CD4-positive, alpha-beta memory T cell (primary cell): Measurements from ENCODE around the gene ZDHHC19. TPM values are rescaled to one million over a fixed set of nuclear protein-coding genes. Genes with fewer than 3 reads are reported as not detected.

Source experiments
- CTCF ChIA-PET: fragments of 350-600 bp; sonication (Branson Sonifier 250); formaldehyde crosslinking; loops from one replicate; lab custom pipeline; 2021; ENCODE audit warnings: inconsistent platforms; ENCODE audit not compliant: partially characterized antibody; lab: Charles Lee
- POLR2A ChIA-PET: fragments of 350-600 bp; sonication (Branson Sonifier 250); formaldehyde crosslinking; loops from one replicate; lab custom pipeline; 2021; ENCODE audit not compliant: partially characterized antibody; lab: Charles Lee
- DNase-seq, 5 donors: peaks; one replicate each; pipeline versions ENCODE4 v3.0.0 to v3.0.0-alpha.2; 2020 to 2022; ENCODE audit warnings: mixed read lengths in 1 of 5
- H3K27ac ChIP-seq: one replicate; pipeline ENCODE4 v1.7.0; 2013; ENCODE audit warnings: low read depth, low read length
- H3K27me3 ChIP-seq: 2 replicates; pipeline ENCODE4 v1.7.0; 2013; ENCODE audit warnings: mild to moderate bottlenecking, low read length, moderate library complexity; ENCODE audit not compliant: insufficient read depth
- H3K36me3 ChIP-seq: 2 replicates; pipeline ENCODE4 v1.7.0; 2013; ENCODE audit warnings: mild to moderate bottlenecking, low read length, moderate library complexity; ENCODE audit not compliant: insufficient read depth
- H3K4me1 ChIP-seq: 2 replicates; pipeline ENCODE4 v1.7.0; 2013; ENCODE audit warnings: mild to moderate bottlenecking, low read length, moderate library complexity; ENCODE audit not compliant: insufficient read depth
- H3K4me3 ChIP-seq, 2 donors: one replicate each; pipeline ENCODE4 v1.7.0; 2013; ENCODE audit warnings: low read length in 2 of 2, mild to moderate bottlenecking in 1 of 2
- H3K9me3 ChIP-seq, 2 donors: one replicate each; pipeline ENCODE4 v1.7.0; 2013; ENCODE audit warnings: low read length in 2 of 2, control low read depth in 1 of 2; ENCODE audit not compliant: control insufficient read depth in 1 of 2
- H3K27ac Mint-ChIP-seq, 7 donors: one replicate each; pipeline ENCODE4 v1.8.0; 2020 to 2021; ENCODE audit warnings: mixed read lengths in 7 of 7, mild to moderate bottlenecking in 6 of 7, inconsistent platforms in 3 of 7, moderate library complexity in 3 of 7
- H3K27me3 Mint-ChIP-seq, 2 donors: one replicate each; pipeline ENCODE4 v1.8.0; 2020 to 2021; ENCODE audit warnings: mixed read lengths in 2 of 2
- H3K36me3 Mint-ChIP-seq, 2 donors: one replicate each; pipeline ENCODE4 v1.8.0; 2020 to 2021; ENCODE audit warnings: mixed read lengths in 2 of 2, inconsistent platforms in 1 of 2, mild to moderate bottlenecking in 1 of 2
- H3K4me1 Mint-ChIP-seq, 4 donors: one replicate each; pipeline ENCODE4 v1.8.0; 2020 to 2021; ENCODE audit warnings: mixed read lengths in 4 of 4, mild to moderate bottlenecking in 1 of 4
- H3K4me3 Mint-ChIP-seq, 8 donors: one replicate each; pipeline ENCODE4 v1.8.0; 2020 to 2021; ENCODE audit warnings: mixed read lengths in 8 of 8, mild to moderate bottlenecking in 7 of 8, moderate library complexity in 6 of 8, inconsistent platforms in 3 of 8
- H3K9me3 Mint-ChIP-seq, 8 donors: one replicate each; pipeline ENCODE4 v1.8.0; 2020 to 2021; ENCODE audit warnings: mixed read lengths in 8 of 8, mild to moderate bottlenecking in 5 of 8, inconsistent platforms in 3 of 8, moderate library complexity in 1 of 8
- intact Hi-C: fragments of 100-400 bp; cut with micrococcal nuclease; formaldehyde crosslinking; loops from one replicate; pipeline ENCODE4 v1.15.1; 2023
- polyA plus RNA-seq, 2 donors: library from polyadenylated mRNA; unstranded; fragments of 300-500 nt; fragmentation: Illumina TruSeq; gene quantifications; one replicate each; pipeline ENCODE4 v1.2.3, GENCODE V29; 2021
- total RNA-seq, 2 experiments: library from RNA; stranded (reverse); gene quantifications; one replicate each; pipeline ENCODE4 v1.2.3, GENCODE V29; 2021

Gene ZDHHC19
- total and polyA plus RNA-seq, 4 experiments from 2014 or later, result not detected

- Histone ChIP-seq H3K27ac (no peak overlapping the region), H3K27me3 (no peaks in the 10 kb centered on the region), H3K4me1 (no peaks in the 10 kb centered on the region), H3K36me3 (peaks cover 7% of the 10 kb centered on the region), H3K4me3 (no peak overlapping the region), H3K9me3 (no peaks in the 10 kb centered on the region)
- ChIA-PET POLR2A (no interaction called here), CTCF (no interaction called here)
- Mint-ChIP-seq H3K36me3 (peaks cover 0 to 16% of the 10 kb centered on the region in 2 donors), H3K27me3 (no peaks in the 10 kb centered on the region), H3K4me1 (peaks cover 0 to 3% (median under 1%) of the 10 kb centered on the region in 4 donors), H3K9me3 (peaks cover 0 to under 1% (median 0%) of the 10 kb centered on the region in 8 donors), H3K4me3 (no peak overlapping the region), H3K27ac (no peak overlapping the region)
- no peak for DNase-seq
- intact Hi-C loops, result no loop called here
Measured at GRCh38 chr3:196232882-196233251, 21.7 kb upstream of the ZDHHC19 start.

GRCh38 chr3:196232154-196232881, 21.1 kb upstream of the ZDHHC19 start:
- Mint-ChIP-seq H3K4me1 (peaks cover 0 to 3% (median under 1%) of the 10 kb centered on the region in 4 donors), H3K9me3 (peaks cover 0 to 2% (median 0%) of the 10 kb centered on the region in 8 donors), H3K27ac (no peak overlapping the region), H3K36me3 (peaks cover 0 to 10% of the 10 kb centered on the region in 2 donors), H3K27me3 (no peaks in the 10 kb centered on the region), H3K4me3 (no peak overlapping the region)
- Histone ChIP-seq H3K27ac (no peak overlapping the region), H3K9me3 (no peaks in the 10 kb centered on the region), H3K27me3 (no peaks in the 10 kb centered on the region), H3K4me3 (no peak overlapping the region), H3K4me1 (no peaks in the 10 kb centered on the region), H3K36me3 (peaks cover 4% of the 10 kb centered on the region)
- no peak for DNase-seq
- intact Hi-C loops, result no loop called here
- ChIA-PET CTCF (no interaction called here), POLR2A (no interaction called here)

GRCh38 chr3:196227629-196228493, 16.7 kb upstream of the ZDHHC19 start:
- H3K4me1 ChIP-seq, result no peaks in the 10 kb centered on the region
- no peaks in the 10 kb centered on the region for H3K9me3 ChIP-seq
- no peak overlapping the region for H3K4me3 Mint-ChIP-seq
- ChIA-PET POLR2A (no interaction called here), CTCF (no interaction called here)
- no peak overlapping the region for H3K4me3 ChIP-seq
- DNase-seq, result no peak
- no peaks in the 10 kb centered on the region for H3K36me3 ChIP-seq
- peak overlapping the region in 2 of 7 donors; percentile 48 to 50 for H3K27ac Mint-ChIP-seq
- peaks cover 0 to 2% (median 0%) of the 10 kb centered on the region in 8 donors for H3K9me3 Mint-ChIP-seq
- H3K27me3 Mint-ChIP-seq, result no peaks in the 10 kb centered on the region
- H3K27me3 ChIP-seq, result no peaks in the 10 kb centered on the region
- no peaks in the 10 kb centered on the region for H3K4me1 Mint-ChIP-seq
- intact Hi-C loops, result no loop called here
- no peak overlapping the region for H3K27ac ChIP-seq
- H3K36me3 Mint-ChIP-seq, result no peaks in the 10 kb centered on the region

DNA sequence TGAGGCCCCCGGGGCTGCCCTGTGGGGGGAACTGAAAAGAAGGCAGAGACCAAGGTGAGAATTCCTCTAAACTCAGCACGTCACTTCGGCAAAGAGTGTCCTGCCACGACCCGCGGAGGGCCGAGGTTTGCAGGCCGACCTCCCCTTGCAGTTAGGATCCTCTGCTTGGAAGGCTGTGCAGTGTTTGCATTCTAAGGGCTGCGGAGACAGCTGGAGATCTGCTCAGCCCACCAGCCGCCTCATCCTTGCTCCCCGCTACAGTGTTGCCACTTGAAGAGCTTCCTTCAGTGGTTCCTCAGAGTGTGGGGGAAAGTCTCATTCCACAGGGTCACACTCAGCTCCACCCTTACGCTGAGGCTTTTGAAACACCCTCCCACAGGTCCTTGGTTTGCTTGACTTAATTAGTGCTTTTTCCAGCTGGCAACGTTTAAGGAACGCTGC, 15.9 kb upstream of the ZDHHC19 start:
- no peaks in the 10 kb centered on the region for H3K36me3 Mint-ChIP-seq
- H3K9me3 Mint-ChIP-seq, result peaks cover 0 to 2% (median 0%) of the 10 kb centered on the region in 8 donors
- intact Hi-C loops, result no loop called here
- ChIA-PET CTCF (no interaction called here), POLR2A (no interaction called here)
- H3K4me3 ChIP-seq, result no peak overlapping the region
- H3K4me1 ChIP-seq, result no peaks in the 10 kb centered on the region
- H3K27me3 ChIP-seq, result no peaks in the 10 kb centered on the region
- no peak for DNase-seq
- H3K4me3 Mint-ChIP-seq, result peak overlapping the region in 1 of 8 donors; percentile 4
- H3K27ac ChIP-seq, result no peak overlapping the region
- no peaks in the 10 kb centered on the region for H3K27me3 Mint-ChIP-seq
- no peak overlapping the region for H3K27ac Mint-ChIP-seq
- no peaks in the 10 kb centered on the region for H3K9me3 ChIP-seq
- no peaks in the 10 kb centered on the region for H3K36me3 ChIP-seq
- H3K4me1 Mint-ChIP-seq, result no peaks in the 10 kb centered on the region

DNA sequence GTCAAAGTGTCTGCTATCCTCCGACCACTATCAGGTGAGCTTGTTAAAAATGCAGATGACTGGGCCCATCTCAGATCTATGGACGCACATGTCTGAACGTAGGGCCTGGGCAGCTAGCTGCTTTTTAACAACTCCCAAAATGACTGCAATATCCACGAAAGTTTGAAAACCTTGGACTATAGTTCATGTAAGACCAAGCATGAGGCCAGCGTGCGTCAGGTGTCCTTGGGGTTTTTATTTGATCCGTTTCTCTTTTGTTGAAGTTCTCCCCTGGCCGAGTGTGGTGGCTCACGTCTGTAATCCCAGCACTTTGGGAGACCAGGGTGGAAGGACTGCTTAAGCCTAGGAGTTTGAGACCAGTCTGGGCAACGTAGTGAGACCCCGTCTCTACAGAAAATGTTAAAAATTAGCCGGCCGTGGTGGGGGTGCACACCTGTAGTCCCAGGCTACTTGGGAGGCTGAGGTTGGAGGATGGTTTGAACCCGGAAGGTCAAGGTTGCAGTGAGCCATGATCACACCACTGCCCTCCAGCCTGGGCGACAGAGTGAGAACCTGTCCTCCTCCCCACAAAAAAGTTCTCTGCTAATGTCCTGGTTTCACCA, 14.7 kb upstream of the ZDHHC19 start:
- intact Hi-C loops, result no loop called here
- H3K4me3 ChIP-seq, result no peak overlapping the region

DNA sequence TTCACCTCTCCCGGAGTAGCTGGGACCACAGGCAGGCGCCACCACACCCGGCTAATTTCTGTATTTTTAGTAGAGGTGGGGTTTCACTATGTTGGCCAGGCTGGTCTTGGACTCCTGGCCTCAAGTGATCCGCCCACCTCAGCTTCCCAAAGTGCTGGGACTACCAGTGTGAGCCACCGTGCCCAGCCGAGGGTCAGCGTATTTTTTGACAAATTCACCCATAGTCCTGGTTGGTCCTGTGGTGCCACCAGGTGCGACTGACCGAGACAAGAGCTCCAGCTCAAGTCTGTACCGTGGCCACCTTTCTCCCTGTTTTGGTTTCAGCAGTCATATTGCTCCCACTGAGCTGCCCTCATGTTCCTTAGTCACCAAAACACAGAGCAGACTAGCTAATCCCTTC, 13.9 kb upstream of the ZDHHC19 start:
- no peak for DNase-seq
- ChIA-PET CTCF (no interaction called here), POLR2A (no interaction called here)
- Mint-ChIP-seq H3K27ac (no peak overlapping the region), H3K4me3 (no peak overlapping the region), H3K4me1 (no peaks in the 10 kb centered on the region), H3K9me3 (peaks cover 0 to 2% (median 0%) of the 10 kb centered on the region in 8 donors), H3K27me3 (no peaks in the 10 kb centered on the region), H3K36me3 (no peaks in the 10 kb centered on the region)
- Histone ChIP-seq H3K27me3 (no peaks in the 10 kb centered on the region), H3K36me3 (no peaks in the 10 kb centered on the region), H3K27ac (no peak overlapping the region), H3K4me3 (no peak overlapping the region), H3K4me1 (no peaks in the 10 kb centered on the region), H3K9me3 (no peaks in the 10 kb centered on the region)
- intact Hi-C loops, result no loop called here

More for the DNA sequence above, 14.7 kb upstream of the ZDHHC19 start:
- Mint-ChIP-seq H3K27me3 (no peaks in the 10 kb centered on the region), H3K4me1 (no peaks in the 10 kb centered on the region), H3K27ac (no peak overlapping the region), H3K4me3 (no peak overlapping the region), H3K36me3 (no peaks in the 10 kb centered on the region), H3K9me3 (peaks cover 0 to 2% (median 0%) of the 10 kb centered on the region in 8 donors)
- DNase-seq, result no peak
- Histone ChIP-seq H3K27me3 (no peaks in the 10 kb centered on the region), H3K36me3 (no peaks in the 10 kb centered on the region), H3K27ac (no peak overlapping the region), H3K4me1 (no peaks in the 10 kb centered on the region), H3K9me3 (no peaks in the 10 kb centered on the region)
- ChIA-PET POLR2A (no interaction called here), CTCF (no interaction called here)
